ENCODE data around the gene UBR2. TPM values are rescaled to one million over a fixed set of nuclear protein-coding genes. Genes with fewer than 3 reads are reported as not detected.

Gene UBR2
- total RNA-seq, 4 donors from 2014 or later = 15.9 to 52.7 (median 49.4) TPM

DNA sequence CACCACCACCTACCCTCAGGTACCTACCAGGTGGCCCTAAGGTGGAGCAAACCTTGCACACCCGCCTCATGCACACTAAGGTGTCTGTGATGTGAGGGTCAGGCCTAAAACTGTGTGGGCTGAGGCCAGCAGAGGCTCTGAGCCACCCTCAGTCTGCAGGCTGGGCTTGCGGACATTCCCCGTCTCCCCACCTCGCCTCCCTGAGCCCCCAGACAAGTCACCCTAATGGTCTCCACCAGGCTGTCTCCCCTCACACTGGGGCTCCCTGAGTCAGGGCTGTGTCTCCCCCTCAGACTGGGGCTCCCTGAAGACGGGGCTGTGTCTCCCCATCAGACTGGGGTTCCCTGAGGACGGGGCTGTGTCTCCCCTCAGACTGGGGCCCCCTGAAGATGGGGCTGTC, 146.0 kb downstream of the UBR2 start:
- Histone ChIP-seq H3K27me3 (no peaks in the 10 kb centered on the region), H3K27ac (no peak overlapping the region), H3K36me3 (no peaks in the 10 kb centered on the region), H3K4me1 (no peaks in the 10 kb centered on the region), H3K4me3 (no peak overlapping the region), H3K9me3 (peaks cover 4 to 6% of the 10 kb centered on the region in 2 donors)
- in situ Hi-C loops (cut with MboI; ENCODE audit: low pct_ligation_motif_present in 1 of 4, low pct_unique_long_range_greater_than_20kb in 1 of 4, low sequenced_read_pairs in 3 of 4) (no loop called here), intact Hi-C loops (cut with DNase I; ENCODE audit: low total_unique reads) (loop anchor here (10.0 kb wide), 1 partner anchor 1255 kb away; no protein-coding TSS in a partner anchor)
- 94% methylated on average over 6 of the region's 6 CpGs; no CpG with 5 or more reads in 1 of the 2 donors for WGBS, 2 donors (ENCODE audit: low coverage in 1 of 2)
- TF ChIP-seq, protein P1, sequence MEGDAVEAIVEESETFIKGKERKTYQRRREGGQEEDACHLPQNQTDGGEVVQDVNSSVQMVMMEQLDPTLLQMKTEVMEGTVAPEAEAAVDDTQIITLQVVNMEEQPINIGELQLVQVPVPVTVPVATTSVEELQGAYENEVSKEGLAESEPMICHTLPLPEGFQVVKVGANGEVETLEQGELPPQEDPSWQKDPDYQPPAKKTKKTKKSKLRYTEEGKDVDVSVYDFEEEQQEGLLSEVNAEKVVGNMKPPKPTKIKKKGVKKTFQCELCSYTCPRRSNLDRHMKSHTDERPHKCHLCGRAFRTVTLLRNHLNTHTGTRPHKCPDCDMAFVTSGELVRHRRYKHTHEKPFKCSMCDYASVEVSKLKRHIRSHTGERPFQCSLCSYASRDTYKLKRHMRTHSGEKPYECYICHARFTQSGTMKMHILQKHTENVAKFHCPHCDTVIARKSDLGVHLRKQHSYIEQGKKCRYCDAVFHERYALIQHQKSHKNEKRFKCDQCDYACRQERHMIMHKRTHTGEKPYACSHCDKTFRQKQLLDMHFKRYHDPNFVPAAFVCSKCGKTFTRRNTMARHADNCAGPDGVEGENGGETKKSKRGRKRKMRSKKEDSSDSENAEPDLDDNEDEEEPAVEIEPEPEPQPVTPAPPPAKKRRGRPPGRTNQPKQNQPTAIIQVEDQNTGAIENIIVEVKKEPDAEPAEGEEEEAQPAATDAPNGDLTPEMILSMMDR (IDR thresholded peaks at IDR 0.05) = no peak
- no peak for TF ChIP-seq EP300 (IDR thresholded peaks at IDR 0.05; ENCODE audit: low read depth)
- TF ChIP-seq POLR2AphosphoS5 (IDR thresholded peaks at IDR 0.05) = no peak
- no peak for TF ChIP-seq POLR2A (IDR thresholded peaks at IDR 0.05)
- DNase-seq = no peak

DNA sequence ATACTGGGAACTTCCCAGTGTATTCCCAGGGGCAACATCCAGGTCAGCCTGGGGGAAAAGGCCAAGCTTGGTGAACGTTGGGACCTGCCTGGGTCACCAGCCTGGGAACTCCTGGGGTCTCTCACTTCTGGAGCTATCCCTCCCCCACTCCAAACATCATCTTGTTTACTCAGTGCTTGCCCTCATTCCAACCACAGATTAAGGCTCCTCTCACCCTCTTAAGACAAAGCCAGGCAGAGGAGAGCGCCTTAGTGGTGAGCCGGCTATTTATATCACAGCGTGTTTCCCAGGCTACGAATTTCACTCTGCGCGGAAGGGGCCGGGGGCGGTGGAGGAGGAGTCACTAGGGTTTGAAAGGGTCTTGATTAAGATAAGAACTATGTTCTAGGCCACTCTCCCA, 146.5 kb downstream of the UBR2 start:
- 55 to 84% methylated on average over 8 to 9 of the region's 9 CpGs for WGBS, 2 donors (ENCODE audit: low coverage in 1 of 2)
- no peak for TF ChIP-seq EP300 (IDR thresholded peaks at IDR 0.05; ENCODE audit: low read depth)
- TF ChIP-seq, protein P1 (IDR thresholded peaks at IDR 0.05) = no peak
- TF ChIP-seq POLR2AphosphoS5 (IDR thresholded peaks at IDR 0.05) = no peak
- Histone ChIP-seq H3K27ac (no peak overlapping the region), H3K4me1 (no peaks in the 10 kb centered on the region), H3K27me3 (no peaks in the 10 kb centered on the region), H3K36me3 (no peaks in the 10 kb centered on the region), H3K4me3 (no peak overlapping the region), H3K9me3 (peaks cover 4 to 6% of the 10 kb centered on the region in 2 donors)
- DNase-seq = no peak
- in situ Hi-C loops (cut with MboI; ENCODE audit: low pct_ligation_motif_present in 1 of 4, low pct_unique_long_range_greater_than_20kb in 1 of 4, low sequenced_read_pairs in 3 of 4) = no loop called here
- intact Hi-C loops (cut with DNase I; ENCODE audit: low total_unique reads) = loop anchor here (10.0 kb wide), 1 partner anchor 1254 kb away; no protein-coding TSS in a partner anchor

DNA sequence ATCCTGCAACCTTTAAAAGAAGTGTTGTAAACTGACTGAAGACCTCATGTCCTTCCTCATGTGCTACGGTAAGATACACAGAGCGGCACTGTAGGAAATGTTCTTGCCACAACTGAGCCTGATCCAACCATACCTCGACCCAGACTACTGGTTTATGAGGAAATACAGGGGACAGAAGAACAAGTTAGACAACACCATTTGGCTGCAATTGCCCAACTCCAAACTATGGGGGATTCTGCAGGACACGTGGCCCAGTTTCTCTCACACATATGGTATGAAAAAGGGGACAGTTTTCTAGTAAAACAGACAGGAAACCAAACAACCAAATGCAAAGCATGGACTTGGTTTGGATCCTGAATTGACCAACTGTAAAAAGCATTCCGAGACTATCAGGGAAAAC, 148.1 kb downstream of the UBR2 start:
- no peaks in the 10 kb centered on the region for H3K27me3 ChIP-seq
- in situ Hi-C loops (cut with MboI; ENCODE audit: low pct_ligation_motif_present in 1 of 4, low pct_unique_long_range_greater_than_20kb in 1 of 4, low sequenced_read_pairs in 3 of 4) = no loop called here
- DNase-seq = no peak
- H3K4me1 ChIP-seq = no peaks in the 10 kb centered on the region
- TF ChIP-seq, protein P1 (IDR thresholded peaks at IDR 0.05) = no peak
- TF ChIP-seq POLR2AphosphoS5 (IDR thresholded peaks at IDR 0.05) (no peak), POLR2A (IDR thresholded peaks at IDR 0.05) (no peak), EP300 (IDR thresholded peaks at IDR 0.05; ENCODE audit: low read depth) (no peak)
- H3K9me3 ChIP-seq = peaks cover 4 to 6% of the 10 kb centered on the region in 2 donors
- no peak overlapping the region for H3K4me3 ChIP-seq
- no peaks in the 10 kb centered on the region for H3K36me3 ChIP-seq
- intact Hi-C loops (cut with DNase I; ENCODE audit: low total_unique reads) = loop anchor here (10.0 kb wide), 1 partner anchor 1253 kb away; no protein-coding TSS in a partner anchor
- no peak overlapping the region for H3K27ac ChIP-seq
- WGBS, 2 donors (ENCODE audit: low coverage in 1 of 2) = 90 to 100% methylated on average over 1 to 5 of the region's 5 CpGs

DNA sequence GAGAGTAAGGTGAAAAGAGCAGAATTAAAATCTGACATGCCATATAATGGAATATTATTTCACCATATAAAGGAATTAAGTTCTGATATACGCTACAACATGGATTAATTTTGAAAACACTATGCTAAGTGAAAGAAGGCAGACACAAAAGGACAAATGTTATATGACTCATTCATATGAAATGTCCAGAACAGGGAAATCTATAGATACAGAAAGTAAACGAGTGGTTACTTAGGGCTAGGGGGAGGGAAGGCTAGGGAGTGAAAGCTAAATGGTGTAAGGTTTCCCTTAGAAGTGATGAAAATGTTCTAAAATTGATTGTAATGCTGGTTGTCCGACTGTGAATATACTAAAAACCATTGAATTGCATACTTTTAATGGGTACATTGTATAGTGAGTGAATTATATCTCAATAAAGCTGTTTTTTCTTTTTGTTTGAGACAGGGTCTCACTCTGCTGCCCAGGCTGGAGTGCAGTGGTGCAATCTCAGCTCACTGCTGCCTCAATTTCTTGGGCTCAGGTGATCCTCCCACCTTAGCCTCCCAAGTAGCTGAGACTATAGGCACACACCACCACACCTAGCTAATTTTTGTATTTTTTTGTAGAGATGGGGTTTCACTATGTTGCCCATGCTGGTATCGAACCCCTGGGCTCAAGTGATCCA, 150.4 kb downstream of the UBR2 start:
- Histone ChIP-seq H3K9me3 (peaks cover 4 to 6% of the 10 kb centered on the region in 2 donors), H3K27me3 (no peaks in the 10 kb centered on the region), H3K4me3 (no peak overlapping the region), H3K4me1 (no peaks in the 10 kb centered on the region), H3K36me3 (no peaks in the 10 kb centered on the region), H3K27ac (no peak overlapping the region)
- intact Hi-C loops (cut with DNase I; ENCODE audit: low total_unique reads) (loop anchor here (10.0 kb wide), 1 partner anchor 1251 kb away; no protein-coding TSS in a partner anchor), in situ Hi-C loops (cut with MboI; ENCODE audit: low pct_ligation_motif_present in 1 of 4, low pct_unique_long_range_greater_than_20kb in 1 of 4, low sequenced_read_pairs in 3 of 4) (no loop called here)
- no peak for DNase-seq
- 73 to 79% methylated on average over 4 of the region's 4 CpGs for WGBS, 2 donors (ENCODE audit: low coverage in 1 of 2)
- TF ChIP-seq, protein P1 (IDR thresholded peaks at IDR 0.05) = no peak
- TF ChIP-seq POLR2AphosphoS5 (IDR thresholded peaks at IDR 0.05) = no peak
- no peak for TF ChIP-seq EP300 (IDR thresholded peaks at IDR 0.05; ENCODE audit: low read depth)
- no peak for TF ChIP-seq POLR2A (IDR thresholded peaks at IDR 0.05)
